Epidermal melanocyte (primary cell): Measurements from ENCODE around the gene ZBTB20.

Source experiments
- DNase-seq: peaks from one replicate; pipeline ENCODE4 v3.0.0; 2011; ENCODE audit warnings: low spot score; ENCODE audit not compliant: insufficient read length

Gene ZBTB20

DNA sequence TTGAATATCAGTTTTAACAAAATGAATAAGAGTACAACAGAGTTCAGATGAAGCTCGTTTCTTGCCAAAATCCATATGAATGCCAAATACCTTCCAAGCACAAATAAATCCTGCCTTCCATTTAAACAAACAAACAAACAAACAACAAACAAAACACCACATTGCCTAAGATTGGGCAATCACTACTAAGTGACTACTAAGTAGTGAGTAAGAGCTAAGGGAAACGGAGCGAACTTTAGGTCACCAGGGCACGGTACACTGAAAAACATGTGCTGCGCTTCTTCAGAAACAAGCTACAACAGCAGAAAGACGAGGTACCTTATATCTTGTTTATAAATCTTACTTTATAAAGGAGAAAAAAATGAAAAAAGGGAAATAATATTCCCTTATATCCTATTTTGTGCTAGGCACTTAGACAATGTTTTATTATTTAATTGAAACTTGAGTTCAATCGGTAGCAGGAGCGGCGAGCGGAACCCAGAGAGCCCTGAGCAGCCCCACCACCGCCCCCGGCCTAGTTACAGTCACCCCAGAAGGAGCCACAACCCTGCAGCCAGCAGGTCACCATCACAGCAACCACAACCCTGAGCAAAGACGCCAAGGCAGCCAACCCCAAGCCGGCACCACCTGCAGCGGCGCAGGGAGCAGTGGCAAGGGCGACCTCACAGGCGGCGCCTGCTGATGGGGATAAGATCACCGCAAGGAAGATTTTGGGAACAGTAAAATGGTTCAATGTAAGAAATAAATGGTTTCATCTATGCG lies 216.9 kb downstream of the ZBTB20 start:
- no peak for DNase-seq

DNA sequence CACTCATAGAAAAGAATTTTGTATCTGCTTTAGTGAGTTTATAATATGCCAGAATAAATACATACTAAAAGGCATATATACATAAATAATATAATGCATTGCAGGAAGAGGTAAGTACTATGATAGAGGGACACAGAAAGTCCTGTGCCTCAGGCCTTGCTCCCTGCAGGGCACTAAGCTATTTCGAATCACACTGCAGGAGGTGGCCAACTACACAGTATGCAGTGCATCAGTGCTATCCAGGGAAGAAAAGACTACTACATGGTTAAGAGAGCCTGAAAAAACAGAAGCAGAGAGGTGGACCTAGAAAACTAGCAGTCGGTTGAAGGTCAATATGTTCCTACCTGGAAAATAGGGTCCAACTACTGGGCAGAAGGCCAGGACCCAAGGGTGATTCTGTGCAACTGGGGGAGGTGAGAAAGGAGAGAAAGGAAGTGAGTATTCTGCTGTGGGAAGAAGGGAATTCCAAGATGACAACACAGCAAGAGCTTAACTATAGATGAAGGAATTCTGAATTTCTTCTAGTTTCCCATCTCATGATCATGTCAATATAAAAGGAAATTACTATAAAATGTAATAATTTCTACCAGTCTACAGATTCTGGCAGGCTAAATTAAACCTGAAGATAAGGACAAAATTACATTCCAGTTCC lies 218.0 kb downstream of the ZBTB20 start:
- DNase-seq = no peak

DNA sequence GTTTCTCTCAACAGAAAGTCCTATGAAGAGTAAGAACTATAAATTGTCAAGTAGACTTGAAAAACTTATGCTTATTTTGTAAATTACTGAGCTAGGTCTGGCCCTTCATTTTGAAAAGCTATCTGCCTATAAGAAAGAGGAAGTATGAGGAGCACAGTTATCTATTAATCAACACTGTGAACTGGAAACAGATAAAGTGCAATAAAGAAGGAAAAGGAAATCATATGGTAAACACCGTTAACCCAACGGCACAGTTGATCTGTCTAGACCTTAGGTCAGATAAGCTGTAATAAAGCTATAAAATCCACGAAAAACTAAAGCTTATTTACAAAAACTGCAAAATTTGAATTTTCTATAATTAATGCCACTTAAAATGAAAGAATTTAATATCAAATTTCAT lies 242.5 kb downstream of the ZBTB20 start:
- no peak for DNase-seq

DNA sequence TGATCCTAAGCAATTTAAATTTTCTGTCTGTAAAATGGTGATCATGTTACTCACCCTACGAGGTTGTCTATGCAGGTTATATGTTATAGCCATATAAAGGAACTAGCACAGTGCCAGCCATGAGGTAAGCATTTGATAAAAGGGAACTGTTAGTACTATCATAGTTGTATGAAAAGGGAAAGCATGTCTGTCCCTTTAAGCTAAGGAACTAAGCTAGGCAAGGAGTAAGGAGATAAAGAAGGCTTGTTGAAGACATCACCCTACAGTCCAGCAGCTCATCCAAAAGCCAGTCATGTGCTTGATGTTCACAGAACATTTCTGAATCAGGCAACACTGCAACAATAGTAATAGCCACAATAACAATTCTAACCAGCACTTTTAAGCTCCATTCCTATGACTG lies 243.9 kb downstream of the ZBTB20 start:
- DNase-seq = no peak

DNA sequence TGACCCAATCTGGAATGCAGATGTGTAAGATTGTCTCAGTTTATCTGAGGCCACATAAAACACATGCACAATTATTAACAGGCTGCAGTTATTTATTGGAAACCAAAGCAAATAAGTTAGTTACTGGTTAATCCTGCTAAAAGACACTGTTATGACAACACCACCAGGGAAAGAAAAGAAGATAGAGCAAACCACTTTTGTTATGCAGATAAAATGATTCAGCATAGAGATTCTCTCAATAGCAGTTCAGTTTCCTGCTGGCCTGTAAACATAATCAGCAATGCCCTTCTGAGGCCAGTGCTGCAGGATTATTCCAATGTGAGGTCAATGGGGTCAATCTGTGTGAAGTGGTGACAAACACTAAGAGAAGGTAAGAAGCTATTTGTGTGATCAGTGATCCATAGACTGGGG lies 244.4 kb downstream of the ZBTB20 start:
- DNase-seq = no peak

DNA sequence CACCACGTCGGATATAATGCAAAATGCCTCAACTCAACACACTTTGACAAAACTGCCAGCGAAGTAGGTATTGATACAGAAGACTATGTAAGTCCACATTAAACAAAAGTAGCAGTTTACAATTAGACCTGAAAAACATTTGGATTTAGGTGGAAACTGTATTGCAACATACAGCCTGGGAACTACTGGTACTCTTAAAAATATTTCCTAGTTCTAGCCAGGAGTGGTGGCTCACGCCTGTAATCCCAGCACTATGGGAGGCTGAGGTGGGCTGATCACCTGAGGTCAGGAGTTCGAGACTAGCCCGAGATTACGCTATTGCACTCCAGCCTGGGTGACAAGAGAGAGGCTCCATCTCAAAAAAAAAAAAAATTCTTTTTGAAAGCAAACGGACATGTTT lies 246.2 kb downstream of the ZBTB20 start:
- no peak for DNase-seq

DNA sequence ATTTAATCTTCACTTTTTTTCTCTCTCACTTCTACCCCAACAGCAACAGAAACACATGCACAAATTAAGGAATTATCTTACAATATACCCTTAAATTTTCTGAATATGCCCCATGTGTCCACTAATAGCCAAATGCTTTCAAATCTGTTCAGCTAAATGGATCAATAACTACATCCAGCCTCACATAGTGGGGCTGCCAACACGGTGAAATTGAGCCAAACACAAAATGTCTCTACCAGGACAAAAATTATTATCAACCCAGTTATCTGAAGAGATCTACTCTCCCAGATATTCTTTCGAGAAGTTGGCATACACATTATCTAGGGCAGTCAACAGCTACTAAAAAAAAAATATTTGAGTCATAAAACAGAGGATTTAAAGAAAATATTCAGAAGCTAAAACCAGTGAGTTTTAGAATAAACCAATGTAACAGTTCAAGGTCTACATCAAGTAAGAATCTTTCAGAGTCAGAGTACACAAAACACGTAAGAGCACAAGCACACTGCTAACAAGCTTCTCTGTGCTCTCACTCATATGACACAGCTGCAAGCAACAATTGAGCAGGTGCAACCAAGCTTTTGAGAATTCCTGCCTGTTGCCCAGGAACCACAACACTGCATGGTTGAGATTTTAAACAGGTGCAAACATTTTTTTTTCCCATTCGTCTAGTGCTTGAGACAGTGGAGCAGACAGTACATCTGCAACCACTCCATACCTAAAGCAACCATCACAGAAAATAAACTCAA lies 247.7 kb downstream of the ZBTB20 start:
- DNase-seq = no peak

DNA sequence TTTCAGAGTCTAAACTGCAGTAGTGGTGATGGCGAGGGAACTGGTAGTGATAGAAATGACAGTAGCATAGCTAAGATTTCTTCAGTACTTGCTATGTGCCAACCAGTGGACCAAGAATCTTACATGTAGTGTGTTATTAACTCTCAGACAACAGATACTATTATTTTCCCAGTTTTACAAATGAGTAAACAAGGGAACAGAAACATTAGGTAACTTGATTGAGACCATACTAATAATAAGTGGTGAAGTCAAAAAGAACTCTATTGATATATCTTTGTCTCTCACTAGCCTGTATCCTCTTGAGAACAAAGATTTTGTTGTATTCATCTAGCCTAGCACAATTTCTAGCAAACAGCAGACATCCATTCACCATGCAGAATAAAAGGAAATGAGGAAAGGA lies 250.1 kb downstream of the ZBTB20 start:
- DNase-seq = no peak

DNA sequence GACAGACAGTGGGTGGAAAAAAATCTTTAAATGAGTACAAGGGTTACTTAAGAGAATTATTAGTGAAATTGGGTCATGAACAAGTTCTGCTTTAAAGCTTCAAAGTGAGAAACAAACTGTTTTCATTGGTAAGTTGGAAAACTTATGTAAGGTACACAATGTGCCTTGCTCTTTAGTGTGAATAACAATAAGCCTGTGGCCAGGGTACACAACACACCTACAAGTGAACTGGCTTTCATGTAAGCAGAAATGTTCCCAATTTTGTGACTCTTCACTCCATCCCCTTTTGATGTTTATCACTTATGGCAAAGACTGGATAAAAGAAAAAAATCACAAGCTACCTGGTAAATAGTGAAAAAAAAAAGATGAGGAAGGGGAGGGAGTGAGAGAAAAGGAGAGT lies 253.7 kb downstream of the ZBTB20 start:
- DNase-seq = no peak

DNA sequence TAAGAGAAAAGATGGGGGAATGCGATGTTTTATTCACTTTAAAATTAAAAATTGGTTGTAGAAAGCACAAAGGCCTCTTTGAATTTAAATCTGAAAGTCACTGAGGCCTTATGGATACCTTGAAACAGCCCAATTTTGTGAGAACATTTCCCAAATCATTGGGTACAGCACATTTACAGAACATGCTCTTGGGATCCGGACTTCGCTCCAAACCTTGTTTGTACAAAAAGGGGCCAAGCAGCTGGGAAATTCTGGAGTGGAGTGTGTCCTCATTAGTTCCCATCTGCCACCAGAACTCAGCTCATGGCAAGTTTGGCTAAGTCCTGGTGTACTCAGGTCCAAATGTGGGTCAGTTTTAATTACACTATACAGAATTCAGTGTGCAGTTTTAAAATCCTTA lies 254.2 kb downstream of the ZBTB20 start:
- DNase-seq = no peak

DNA sequence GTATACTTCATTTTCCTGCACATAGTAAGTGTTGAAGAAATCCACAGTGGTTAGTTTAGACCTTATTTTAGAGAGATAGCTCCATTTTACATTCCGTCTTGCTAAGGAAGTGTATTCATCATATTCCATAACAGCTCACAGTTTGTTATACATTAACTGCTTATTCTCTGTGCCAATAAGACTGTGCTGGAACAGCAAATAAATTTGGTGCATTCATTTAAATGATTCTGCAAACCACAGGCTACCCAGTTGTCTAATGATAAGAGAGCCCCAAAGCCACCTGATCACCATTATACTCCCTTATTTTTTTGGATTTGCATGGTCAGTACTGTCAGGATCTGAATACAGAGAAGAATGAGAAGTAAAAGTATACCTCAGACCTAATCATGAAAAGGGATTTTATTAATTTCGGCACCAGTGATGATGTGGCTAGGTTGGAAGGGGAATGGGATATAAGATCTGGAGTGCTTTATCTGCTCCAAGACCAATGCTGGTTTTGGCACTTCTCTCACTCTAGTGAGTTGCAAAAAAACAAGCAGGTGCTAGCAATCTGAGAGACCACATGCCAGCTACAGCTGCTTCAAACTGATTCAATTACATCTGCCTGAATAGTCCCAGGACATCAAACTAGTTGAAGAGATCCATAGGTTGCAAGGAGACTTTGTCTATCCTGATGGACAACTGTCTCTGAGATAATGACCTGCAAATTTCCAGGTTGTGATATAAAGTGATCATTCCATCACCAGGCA lies 254.8 kb downstream of the ZBTB20 start:
- DNase-seq = no peak

DNA sequence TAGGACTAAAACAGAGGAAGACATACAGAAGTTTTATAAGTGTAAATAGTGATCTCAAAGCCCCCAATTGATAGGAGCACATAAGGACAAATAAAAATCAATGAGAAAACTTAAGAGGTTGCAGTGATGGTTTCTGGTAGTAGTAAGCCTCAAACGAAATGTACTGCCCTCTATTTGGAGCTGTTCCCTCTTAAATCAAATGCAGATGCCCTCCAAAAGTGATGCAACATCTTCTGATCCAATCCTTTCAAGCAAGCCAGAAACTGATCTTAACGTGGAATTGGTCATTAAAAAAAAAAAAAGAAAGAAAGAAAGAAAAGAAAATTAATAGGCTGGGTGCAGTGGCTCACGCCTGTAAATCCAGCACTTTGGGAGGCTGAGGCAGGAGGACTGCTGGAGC lies 259.3 kb downstream of the ZBTB20 start:
- DNase-seq = peak; percentile 42

DNA sequence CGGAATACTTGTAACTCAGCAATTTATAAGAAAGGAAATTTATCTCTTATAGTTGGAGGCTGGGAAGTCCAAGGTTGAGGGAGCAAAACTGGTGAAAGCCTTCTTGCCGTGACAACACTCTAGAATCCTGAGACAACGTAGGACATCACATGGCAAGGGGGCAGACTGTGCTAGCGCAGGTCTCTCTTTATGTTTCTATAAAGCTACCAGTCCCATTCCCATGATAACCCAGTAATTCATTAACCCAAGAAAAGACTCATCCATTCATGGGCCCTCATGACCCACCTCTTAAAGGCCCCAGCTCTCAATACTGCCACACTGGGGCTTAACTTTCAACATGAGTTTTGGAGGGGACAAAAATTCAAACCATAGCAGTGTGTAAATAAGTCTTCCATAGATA lies 260.2 kb downstream of the ZBTB20 start:
- no peak for DNase-seq

DNA sequence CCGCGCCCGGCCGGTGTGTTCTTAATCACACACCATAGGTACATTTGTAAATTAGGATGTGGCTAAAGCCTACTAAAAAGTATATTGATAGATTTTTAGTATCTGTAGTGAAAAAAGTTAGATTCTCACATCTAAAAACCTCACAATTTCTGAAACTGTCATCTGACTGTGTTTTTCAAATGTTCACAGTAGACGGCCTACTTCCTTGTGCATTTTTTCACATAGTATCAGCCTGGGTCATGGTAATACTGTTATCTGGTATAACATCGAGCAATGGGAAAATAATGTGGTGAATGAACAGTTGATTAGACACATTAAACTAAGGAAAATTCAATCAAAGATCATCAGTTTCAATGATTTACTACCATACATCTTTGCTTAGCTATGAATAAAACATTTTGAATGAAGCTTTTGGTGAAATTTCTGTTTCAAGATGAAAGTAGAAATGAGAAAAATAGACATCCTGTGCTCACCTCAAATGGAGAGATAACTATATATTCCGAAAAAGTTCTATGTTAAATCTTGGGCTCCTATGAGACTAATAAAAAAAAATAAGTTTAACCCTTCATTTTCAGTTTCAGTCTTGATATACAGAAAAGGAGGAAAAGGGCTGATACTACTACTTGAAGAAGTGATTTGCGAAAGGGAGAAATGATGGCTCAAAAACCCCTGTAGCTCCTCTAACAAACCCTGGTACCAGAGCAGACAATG lies 262.7 kb downstream of the ZBTB20 start:
- no peak for DNase-seq

DNA sequence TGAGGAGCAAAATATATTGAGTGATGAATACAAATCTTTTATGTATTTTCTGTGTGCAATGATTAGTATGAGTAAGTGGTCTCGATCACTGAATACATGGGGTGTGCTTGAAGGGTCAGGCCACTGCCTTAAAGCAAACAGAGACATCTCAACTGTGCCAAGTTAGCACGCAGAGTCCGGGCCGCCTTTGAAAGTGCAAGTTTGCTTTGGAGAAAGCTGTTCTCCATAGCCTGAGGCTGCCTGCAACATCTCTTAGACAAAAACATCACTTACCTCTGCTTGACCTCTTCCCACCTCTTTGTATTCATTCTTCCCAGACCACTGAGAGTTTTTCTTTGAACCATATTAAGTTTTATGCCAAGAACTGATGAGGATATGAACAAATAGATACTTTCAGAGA lies 267.0 kb downstream of the ZBTB20 start:
- no peak for DNase-seq

DNA sequence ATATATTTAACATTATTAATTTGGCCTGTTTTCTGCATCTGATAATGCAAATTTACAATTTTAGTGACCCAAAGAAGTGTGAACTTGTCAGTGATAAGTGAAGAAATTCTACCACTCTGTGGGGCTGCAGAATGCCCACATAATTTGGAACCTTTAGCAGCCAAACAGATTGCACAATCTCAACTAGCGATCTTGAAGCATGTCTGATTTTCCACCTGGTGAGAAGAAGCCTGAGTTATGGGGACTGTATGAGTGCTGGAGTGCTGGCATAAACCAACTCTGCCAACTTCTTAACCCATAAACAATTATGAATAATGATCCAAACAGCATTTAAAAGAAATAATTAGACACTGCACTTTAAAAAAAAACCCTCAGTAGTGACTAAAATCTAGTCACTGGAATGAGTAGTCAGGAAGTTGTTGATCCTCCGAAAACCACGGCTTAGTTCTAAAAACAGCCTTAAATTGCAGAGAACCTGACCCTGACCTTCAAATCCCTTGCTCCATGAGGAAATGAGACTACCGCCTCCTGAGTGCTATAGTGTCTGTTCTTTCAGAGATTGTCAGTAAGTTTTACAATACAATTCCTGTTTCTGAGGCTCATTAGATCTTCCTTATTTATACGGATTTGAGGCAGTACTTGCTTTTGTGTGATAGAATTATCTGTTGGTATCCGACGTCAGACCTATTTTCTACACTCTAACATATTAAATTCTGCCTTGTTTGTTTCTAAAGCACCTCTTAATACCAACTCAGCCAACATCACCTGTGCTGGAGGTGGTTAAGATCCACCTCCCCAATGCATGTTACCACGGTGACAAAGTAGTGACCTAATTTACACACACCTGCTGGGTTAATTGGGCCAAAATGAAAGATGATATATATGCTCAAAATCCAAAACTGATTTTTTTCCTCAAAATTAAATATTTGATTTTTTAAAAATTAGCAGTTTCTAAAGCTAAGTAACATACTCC lies 267.7 kb downstream of the ZBTB20 start:
- no peak for DNase-seq

DNA sequence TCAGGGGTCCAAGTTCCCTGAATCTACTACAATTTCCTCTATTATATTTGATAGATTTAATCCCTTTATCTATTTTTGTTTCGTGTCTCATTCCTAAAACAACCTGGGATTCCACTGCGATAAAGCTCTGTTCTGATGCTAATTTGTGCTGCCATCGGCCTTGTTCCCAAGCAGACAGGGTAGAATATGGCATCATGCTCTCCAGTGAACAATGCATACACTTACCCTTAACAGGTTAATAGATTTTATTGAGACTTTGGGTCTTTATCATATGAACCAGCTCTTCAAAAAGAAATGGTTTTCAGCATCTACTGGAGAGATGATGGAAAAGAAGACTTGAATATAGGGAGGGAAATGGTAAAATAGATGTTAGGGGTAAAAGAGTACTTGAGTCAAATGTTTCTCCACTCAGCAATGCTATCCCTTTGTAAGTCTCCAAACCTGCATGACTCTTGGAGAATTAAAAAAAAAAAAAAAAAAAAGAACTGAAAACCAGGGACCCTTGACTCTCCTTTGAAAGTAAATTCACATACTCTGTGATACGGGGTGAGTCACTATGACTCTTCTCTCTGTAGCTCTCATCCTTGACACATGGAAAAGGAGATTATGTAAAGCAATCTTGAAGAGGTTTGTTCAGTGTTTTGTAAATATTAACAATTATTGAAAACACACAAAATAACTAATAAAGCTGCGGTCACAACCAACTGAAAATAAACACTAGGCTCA lies 268.8 kb downstream of the ZBTB20 start:
- DNase-seq = no peak

DNA sequence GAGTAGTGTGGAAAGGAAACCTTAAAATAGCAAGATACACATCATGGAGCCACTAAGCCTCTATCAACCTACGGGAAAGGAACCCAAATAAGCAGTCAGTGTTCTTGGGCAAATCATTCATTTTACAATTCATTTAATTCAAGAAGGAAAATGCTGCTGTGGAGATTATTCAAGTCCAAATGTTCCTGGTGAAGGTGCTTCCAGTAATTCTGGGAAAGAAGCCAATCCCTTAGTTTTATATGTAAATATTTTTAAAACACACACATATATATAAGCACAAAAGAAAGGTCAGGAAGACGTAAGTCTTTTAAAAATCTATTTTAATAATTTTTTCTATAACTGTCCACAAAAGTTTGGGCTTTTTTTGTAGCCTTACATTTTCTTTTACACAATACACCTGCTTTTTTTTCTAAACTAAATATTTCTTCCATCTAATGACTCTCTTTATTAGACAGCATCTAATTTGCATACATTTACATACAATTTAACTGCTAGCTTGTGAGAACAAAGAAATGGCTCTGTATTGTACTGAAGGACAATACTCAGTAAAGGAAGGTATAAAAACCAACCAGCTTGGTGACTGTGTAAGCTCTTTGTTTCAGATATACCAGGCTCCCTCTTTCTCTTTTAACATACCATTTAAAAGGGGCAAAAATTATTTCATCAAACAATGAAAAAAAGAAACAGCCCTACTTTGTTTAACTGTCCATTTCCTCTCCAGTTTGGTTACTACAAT lies 269.5 kb downstream of the ZBTB20 start:
- DNase-seq = no peak

DNA sequence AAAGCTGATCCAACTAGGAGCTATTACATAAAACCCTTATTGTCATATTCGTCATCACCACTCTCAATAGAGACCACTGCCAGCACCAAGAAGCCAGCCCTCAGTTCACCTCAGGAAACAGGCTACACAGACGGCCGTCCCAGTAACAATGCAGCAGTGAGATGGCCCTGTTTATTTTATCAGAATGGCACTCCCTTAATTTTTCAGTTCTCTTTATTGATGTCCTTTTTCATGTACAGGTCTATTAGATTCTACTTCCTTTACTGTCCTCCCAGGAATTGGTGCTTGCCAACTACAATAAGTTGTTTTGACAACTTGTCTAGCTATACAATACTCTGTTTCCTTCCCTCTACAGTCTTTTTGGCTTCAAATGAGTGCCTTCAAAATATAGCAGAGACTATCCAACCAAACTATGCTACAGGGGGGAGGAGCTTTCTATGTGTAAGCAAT lies 272.5 kb downstream of the ZBTB20 start:
- DNase-seq = no peak
